Heart left ventricle (tissue), 16 donors: ENCODE measurements around the gene DISP2. TPM values are rescaled to one million over a fixed set of nuclear protein-coding genes. Genes with fewer than 3 reads are reported as not detected.

Experiments
- ATAC-seq, 4 donors: fragments of 200-7000 bp; cut with Tn5 transposase; one replicate each; pipeline ENCODE4 v1.9.1; 2020 to 2022; ENCODE audit warnings: moderate library complexity in 4 of 4, mild to moderate bottlenecking in 3 of 4, moderate number of reproducible peaks in 1 of 4
- DNase-seq, 5 donors: peaks; one replicate each; pipeline ENCODE4 v3.0.0-alpha.2; 2020
- H3K27ac ChIP-seq, 12 donors: fragments of 200-600 bp; sonication (generic) in 4 of 12; one replicate each; pipeline versions ENCODE4 v1.5.0 to v1.8.0; 2016 to 2022; ENCODE audit warnings: mild to moderate bottlenecking in 2 of 12
- H3K27me3 ChIP-seq, 9 donors: fragments of 200-600 bp; sonication (generic) in 2 of 9; one replicate each; pipeline versions ENCODE4 v1.5.1 to v1.8.0; 2016 to 2022; ENCODE audit warnings: mild to moderate bottlenecking in 3 of 9
- H3K36me3 ChIP-seq, 9 donors: fragments of 200-600 bp; sonication (generic) in 2 of 9; one replicate each; pipeline versions ENCODE4 v1.5.0 to v1.8.0; 2018 to 2022; ENCODE audit warnings: mild to moderate bottlenecking in 2 of 9
- H3K4me1 ChIP-seq, 12 donors: fragments of 200-600 bp; sonication (generic) in 4 of 12; one replicate each; pipeline versions ENCODE4 v1.5.0 to v1.8.0; 2016 to 2022; ENCODE audit warnings: mild to moderate bottlenecking in 3 of 12
- H3K4me3 ChIP-seq, 12 donors: fragments of 200-600 bp; sonication (generic) in 4 of 12; one replicate each; pipeline versions ENCODE4 v1.5.0 to v1.8.0; 2017 to 2022; ENCODE audit warnings: mild to moderate bottlenecking in 9 of 12, moderate library complexity in 4 of 12
- H3K9me3 ChIP-seq, 12 donors: fragments of 200-600 bp; sonication (generic) in 4 of 12; one replicate each; pipeline versions ENCODE4 v1.5.0 to v1.8.0; 2016 to 2022; ENCODE audit warnings: mild to moderate bottlenecking in 1 of 12
- POLR2A ChIP-seq, 2 donors: fragments of 450-650 bp; IDR thresholded peaks; one replicate each; pipeline ENCODE4 v1.6.1; 2017; ENCODE audit warnings: antibody characterized with exemption in 2 of 2, mild to moderate bottlenecking in 2 of 2, moderate library complexity in 2 of 2
- WGBS, 4 donors: extraction: QIAGEN DNeasy Blood & Tissue Kit in 2 of 4; methylation state at CpG; one replicate each; pipeline versions ENCODE4 v1.1.5 to v1.1.7; 2013 to 2018; 5-methylcytosine and 5-hydroxymethylcytosine counted together
- intact Hi-C, 10 donors: fragments of 100-400 bp; cut with DNase I; formaldehyde crosslinking; loops; one replicate each; pipeline versions ENCODE4 v1.11.1 to v1.14.2; 2022
- polyA plus RNA-seq, 2 donors: library from polyadenylated mRNA; stranded (reverse); fragments of 200-250 nt; gene quantifications; one replicate each; pipeline ENCODE4 v1.2.3, GENCODE V29; 2013
- total RNA-seq, 9 donors: library from RNA; depleted of rRNA in 2 of 9; stranded (reverse); fragments of >200 nt in 2 of 9; fragmentation: NEBNext Ultra II Directional in 3 of 9; extraction: Animal tissue kit (Norgen Biotek cat#: 25700) in 3 of 9; gene quantifications; one replicate each; pipeline versions ENCODE4 v1.1.0 to v1.2.4, GENCODE V29; 2016 to 2023
- TF ChIP-seq, protein P1 (sequence below), 12 donors: fragments of 200-600 bp; sonication (generic) in 4 of 12; IDR thresholded peaks; one replicate each; pipeline versions ENCODE4 v1.5.0 to v1.8.0; 2018 to 2022; ENCODE audit warnings: antibody characterized with exemption in 12 of 12, mild to moderate bottlenecking in 5 of 12
- donor health status: ischemic (EF 13 %, LVEDD 7.1; RV severe dilation, severe dysfunction).
- donor health status: healthy with polysubstance abuse.
- donor health status: DM: no; HTN: yes; CAD: no.
- donor health status: DM: no; HTN: no; CAD: no.
- donor health status: ischemic (EF 25% LVEDD 6.9; RV normal size, moderate dysfunction).
- donor health status: ischemic (EF 25% LVEDD 5.7; RV mildly dilated, moderate dysfunction).
- donor health status: healthy.
- donor health status: DM: yes; HTN: yes; CAD: no.
- donor health status: ischemic (EF 35%, LVEDD 5.7; RV mildly dilated, moderate dysfunction).
- donor health status: nonischemic (EF 11% LVEDD 7.7; RV severe dilation, severe dysfunction).
- donor health status: DM: yes; HTN: yes; CAD: no.
- donor health status: PGD.
- donor health status: ischemic (EF 29% LVEDD 5.4; RV normal size, mild dysfunction).
- donor health status: nonischemic (EF 23%, LVEDD 6.1; RV moderate dilation, normal function).

Gene DISP2
- total and polyA plus RNA-seq, 11 donors, result 0.10 to 1.8 (median 0.40) TPM

DNA sequence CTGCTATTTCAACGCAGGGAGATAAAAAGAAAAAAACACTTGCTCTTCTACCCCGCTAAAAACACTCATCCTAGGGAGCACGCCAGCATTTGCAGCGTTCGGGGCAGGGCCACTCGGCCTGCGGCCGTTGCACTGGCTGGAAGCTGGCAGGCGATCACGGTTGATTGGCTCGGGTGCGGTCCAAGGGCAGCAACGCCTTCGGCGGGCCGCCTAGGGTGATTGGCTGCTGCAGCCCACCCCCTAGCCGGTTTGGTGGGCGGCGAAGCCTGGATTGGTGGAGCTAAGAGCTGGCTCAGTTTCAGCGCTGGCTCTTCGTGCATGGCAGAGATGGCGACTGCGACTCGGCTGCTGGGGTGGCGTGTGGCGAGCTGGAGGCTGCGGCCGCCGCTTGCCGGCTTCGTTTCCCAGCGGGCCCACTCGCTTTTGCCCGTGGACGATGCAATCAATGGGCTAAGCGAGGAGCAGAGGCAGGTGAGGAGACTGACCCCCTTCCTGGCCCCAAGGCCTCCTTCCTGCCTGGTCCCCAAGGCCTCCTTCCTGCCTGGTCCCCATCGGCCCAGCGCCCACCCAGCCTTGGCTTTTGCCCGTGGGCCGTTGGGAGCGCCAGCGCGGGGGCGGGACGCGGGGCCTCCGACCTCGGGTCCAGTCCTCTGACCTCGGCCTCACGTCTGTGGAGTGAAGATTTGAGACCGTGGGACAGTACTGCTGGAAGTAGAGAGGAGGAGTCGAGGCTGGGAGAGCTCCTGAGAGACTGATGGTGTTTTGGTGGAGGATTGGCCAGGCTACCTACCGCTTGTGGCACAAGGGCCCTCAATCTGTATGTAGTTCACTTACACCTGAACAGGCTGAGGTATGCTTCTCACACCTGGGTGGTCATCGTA, 47.7 kb downstream of the DISP2 start, which contains the start of gene IVD:
TSS of gene IVD (plus strand) at position 295 of the 881 bp plus-strand sequence. CDS start at position 328, 33 bp downstream.
- Histone ChIP-seq H3K27ac (peak within 1 kb of the TSS in 11 of 12 donors; percentile 57 to 85 (median 77)), H3K27me3 (no peaks in the 10 kb centered on the region), H3K4me3 (peak within 1 kb of the TSS; percentile 52 to 95 (median 74)), H3K4me1 (peaks cover 0 to 31% (median 17%) of the 10 kb centered on the region in 12 donors), H3K36me3 (peaks cover 0 to 34% (median 22%) of the 10 kb centered on the region in 9 donors), H3K9me3 (no peaks in the 10 kb centered on the region)
- TF ChIP-seq, protein P1, sequence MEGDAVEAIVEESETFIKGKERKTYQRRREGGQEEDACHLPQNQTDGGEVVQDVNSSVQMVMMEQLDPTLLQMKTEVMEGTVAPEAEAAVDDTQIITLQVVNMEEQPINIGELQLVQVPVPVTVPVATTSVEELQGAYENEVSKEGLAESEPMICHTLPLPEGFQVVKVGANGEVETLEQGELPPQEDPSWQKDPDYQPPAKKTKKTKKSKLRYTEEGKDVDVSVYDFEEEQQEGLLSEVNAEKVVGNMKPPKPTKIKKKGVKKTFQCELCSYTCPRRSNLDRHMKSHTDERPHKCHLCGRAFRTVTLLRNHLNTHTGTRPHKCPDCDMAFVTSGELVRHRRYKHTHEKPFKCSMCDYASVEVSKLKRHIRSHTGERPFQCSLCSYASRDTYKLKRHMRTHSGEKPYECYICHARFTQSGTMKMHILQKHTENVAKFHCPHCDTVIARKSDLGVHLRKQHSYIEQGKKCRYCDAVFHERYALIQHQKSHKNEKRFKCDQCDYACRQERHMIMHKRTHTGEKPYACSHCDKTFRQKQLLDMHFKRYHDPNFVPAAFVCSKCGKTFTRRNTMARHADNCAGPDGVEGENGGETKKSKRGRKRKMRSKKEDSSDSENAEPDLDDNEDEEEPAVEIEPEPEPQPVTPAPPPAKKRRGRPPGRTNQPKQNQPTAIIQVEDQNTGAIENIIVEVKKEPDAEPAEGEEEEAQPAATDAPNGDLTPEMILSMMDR (IDR thresholded peaks at IDR 0.05), result peak in 1 of 12 donors; percentile 6
- peak in 1 of 2 donors; percentile 81 for TF ChIP-seq POLR2A (IDR thresholded peaks at IDR 0.05)
- DNase-seq (peak; percentile 96 to 98 (median 98)), ATAC-seq (peak; percentile 100)
- intact Hi-C loops, result loop anchor here in 3 of 10 donors (2.0 to 10.0 kb wide), 3 partner anchors 23 to 361 kb away; partner anchors contain the start of gene KNSTRN (in 1 of the 3)
- 1 to 2% (median 1%) methylated on average over 36 to 54 of the region's 54 CpGs for WGBS, 4 donors

GRCh38 chr15:40407330-40407990, 49.4 kb downstream of the DISP2 start:
- no peak for TF ChIP-seq POLR2A (IDR thresholded peaks at IDR 0.05)
- TF ChIP-seq, protein P1 (IDR thresholded peaks at IDR 0.05), result no peak
- H3K4me1 ChIP-seq, result peaks cover 0 to 31% (median 17%) of the 10 kb centered on the region in 12 donors
- H3K27ac ChIP-seq, result no peak overlapping the region
- ATAC-seq, result no peak
- H3K27me3 ChIP-seq, result no peaks in the 10 kb centered on the region
- intact Hi-C loops, result loop anchor here in 2 of 10 donors (5.0 to 10.0 kb wide), 2 partner anchors 40 to 363 kb away; no protein-coding TSS in a partner anchor
- DNase-seq, result no peak
- 78 to 83% (median 81%) methylated on average over 7 to 8 of the region's 8 CpGs for WGBS, 4 donors
- no peaks in the 10 kb centered on the region for H3K9me3 ChIP-seq
- peaks cover 0 to 51% (median 37%) of the 10 kb centered on the region in 9 donors for H3K36me3 ChIP-seq
- H3K4me3 ChIP-seq, result no peak overlapping the region

DNA sequence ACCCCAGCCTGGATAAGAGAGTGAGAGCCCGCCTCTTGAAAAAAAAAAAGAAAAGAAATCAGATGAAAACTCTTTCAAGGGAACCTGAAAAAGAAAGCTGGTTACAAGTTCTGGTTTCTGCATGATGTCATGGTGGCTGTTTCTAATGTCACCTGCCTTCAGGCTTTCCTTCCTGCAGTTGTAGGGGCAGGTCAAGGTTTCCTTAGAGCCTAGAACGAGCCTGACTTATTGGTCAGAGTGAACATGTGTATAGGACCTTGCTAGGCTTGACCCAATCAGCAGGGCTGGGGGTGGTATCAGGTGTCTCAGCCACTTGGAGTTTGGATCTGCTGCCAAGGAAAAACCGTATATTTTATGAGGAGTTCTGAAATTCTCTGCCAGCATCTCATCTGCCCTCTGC, 51.3 kb downstream of the DISP2 start:
- Histone ChIP-seq H3K4me1 (peaks cover 0 to 31% (median 17%) of the 10 kb centered on the region in 12 donors), H3K4me3 (no peak overlapping the region), H3K36me3 (peaks cover 0 to 70% (median 56%) of the 10 kb centered on the region in 9 donors), H3K27ac (no peak overlapping the region), H3K27me3 (no peaks in the 10 kb centered on the region), H3K9me3 (no peaks in the 10 kb centered on the region)
- no peak for TF ChIP-seq POLR2A (IDR thresholded peaks at IDR 0.05)
- TF ChIP-seq, protein P1 (IDR thresholded peaks at IDR 0.05), result no peak
- 78 to 79% (median 78%) methylated on average over 3 of the region's 3 CpGs for WGBS, 4 donors
- intact Hi-C loops, result loop anchor here in 2 of 10 donors (5.0 to 10.0 kb wide), 2 partner anchors 42 to 365 kb away; no protein-coding TSS in a partner anchor
- DNase-seq, result no peak
- no peak for ATAC-seq
